DOHH2 (cell line): ENCODE measurements around the gene TMEM271.

Experiments used
- CTCF ChIP-seq: fragments of 200-600 bp; sonication (generic); IDR thresholded peaks from one replicate; pipeline ENCODE4 v1.5.1; 2014; ENCODE audit warnings: antibody characterized with exemption, mild to moderate bottlenecking, low read depth, low read length; ENCODE audit not compliant: poor library complexity, severe bottlenecking
- EZH2phosphoT487 ChIP-seq: fragments of 200-600 bp; sonication (generic); IDR thresholded peaks from 2 replicates; pipeline ENCODE4 v1.6.1; 2017; ENCODE audit warnings: borderline replicate concordance, mild to moderate bottlenecking, antibody characterized with exemption, low read length, moderate library complexity, mixed read lengths

DNA sequence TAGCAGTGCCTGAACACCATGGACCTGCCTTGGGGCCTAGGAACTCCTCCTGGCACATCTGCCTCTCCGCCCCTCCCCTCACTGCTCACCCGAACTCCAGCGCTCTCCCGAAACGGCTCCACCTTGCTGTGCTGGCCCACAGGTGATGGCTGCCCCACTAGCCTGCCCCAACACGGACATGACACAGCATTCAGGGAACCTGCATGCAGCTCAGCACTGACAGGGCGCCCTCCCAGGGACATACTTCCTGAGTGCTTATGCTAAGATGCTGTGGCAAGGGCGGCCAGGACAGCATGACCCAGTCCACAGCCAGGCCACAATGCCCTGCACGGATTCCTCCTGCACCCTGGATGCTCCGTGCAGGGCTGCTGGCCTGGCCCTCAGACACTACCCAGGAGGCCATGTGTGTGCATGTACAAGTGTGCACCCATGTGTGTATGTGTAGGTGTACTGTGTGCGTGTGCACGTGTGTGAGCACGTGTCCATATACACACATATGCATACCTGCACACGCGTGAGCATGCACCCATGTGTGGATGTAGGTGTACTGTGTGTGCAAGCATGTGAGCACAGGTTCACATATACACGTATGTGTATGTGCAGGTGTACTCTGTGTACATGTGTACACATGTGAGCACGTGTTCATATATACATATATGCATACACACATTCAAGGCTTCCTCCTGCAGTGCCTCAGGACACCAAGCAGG is 6.0 kb downstream of the TMEM271 start:
- TF ChIP-seq CTCF (no peak), EZH2phosphoT487 (no peak)
